ENCODE results near the gene DKK2.
"Not testable (repeated sequence)": the region's sequence is repeated elsewhere in the genome, so short reads cannot be mapped to it uniquely, and the experiment has no call there.

DKK2 gene

DNA sequence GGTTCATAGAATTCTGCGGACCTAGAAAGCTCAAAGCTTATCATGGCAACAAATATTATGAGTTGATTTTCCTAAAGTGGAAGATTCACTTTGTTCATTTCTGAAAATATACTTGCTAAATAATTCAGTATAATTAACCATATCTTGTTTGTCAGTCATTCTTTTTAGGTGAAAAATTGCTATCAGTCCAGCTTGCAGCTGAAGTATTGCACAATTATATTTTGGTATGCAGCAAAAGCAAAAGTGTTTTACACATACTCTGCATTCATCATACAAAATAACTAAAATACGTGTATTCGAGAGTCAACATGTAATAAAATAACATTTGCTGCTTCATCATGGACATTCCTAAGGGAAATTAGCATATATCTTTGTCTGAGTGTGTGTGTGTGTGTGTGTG lies 24.8 kb downstream of the DKK2 start:
- no peak for DNase-seq

DNA sequence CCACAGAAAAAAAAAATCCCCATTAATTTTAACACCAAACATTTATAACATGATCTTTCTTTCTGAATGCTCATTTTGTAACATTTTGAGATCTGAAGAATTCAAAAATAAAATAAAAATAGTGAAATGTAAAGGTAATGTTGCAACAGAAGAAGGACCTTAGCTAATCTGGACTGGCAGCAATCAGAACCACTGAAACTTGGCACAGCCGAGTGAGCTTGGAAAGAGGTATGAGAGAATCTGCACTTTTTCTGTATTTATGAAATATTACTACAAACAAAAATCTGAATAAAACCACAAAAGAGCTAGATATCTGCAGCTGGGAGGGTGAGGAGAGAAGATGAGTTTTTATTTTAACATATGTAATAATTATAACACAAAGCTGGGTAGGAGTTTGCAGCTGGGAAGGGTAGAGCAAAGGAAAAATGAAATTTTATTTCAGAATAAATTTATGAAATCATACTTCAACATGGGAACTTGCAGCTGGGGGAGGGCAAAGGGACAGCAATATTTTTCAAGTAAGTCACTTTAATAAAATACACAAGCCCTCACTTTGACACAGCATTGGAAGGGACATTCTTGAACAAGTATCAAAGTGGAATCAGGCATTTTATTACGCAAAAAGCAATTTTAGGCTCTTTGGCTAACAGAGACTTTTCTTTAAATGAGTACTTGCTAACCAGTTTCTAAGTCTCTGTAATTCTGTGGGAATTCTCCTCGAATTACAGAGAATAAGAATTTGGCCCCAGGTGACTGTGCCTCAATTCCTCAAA lies 26.7 kb downstream of the DKK2 start:
- no peak for DNase-seq

DNA sequence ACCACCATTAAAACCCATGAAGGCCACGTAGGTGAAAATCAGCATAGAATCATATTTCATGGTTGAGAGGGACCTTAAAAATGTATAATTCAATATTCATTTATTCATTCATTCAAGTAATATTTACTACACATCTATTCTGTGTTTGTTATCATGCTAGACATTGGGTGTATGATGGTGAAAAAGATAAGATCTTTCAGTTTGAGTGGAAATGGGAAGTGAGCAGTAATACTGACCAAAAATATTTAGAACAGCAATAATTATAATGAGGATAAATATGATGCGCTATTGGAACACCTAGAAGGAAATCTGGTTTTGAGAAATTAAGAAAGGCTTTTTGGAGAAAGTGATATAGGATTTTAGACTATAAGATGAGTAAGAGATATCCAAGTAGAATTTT lies 28.0 kb downstream of the DKK2 start:
- DNase-seq: no peak

DNA sequence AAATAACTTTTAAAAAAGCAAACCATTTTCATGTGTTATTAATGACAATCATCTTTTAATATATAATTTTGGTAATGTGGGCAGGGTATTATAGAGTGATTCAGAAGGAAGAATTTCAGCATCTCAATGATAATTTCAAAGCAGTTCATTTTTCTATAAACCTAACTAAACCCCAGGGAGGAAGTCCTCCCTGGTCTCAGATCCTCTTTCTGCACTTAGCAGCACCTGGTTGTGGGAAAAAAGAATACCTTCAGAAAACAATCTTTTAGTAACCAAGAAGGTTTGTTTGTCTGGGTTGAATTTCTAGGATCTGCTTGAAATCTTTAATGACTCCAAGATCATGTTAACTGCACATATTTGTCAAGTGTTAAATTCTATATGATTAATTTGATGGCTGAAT lies 29.9 kb downstream of the DKK2 start:
- no peak for DNase-seq

DNA sequence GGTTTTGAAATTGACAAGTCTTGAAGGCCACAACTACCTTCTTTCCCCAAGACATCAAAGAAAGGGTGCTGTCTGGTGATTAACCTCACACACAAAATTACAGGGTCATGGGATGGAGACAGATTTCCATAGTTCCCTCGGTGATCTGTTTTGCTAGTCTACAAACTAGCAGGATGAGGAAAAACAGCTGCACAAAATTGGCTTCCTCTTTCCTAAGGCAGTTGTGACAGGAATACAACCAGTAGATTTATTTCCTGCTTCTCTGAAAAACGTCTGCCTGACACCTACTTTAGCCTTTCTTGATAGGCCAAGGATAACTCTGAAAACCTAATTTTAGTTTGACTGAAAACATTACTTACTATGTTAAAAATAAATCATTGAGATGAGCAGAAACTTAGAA lies 39.6 kb downstream of the DKK2 start:
- DNase-seq: no peak

DNA sequence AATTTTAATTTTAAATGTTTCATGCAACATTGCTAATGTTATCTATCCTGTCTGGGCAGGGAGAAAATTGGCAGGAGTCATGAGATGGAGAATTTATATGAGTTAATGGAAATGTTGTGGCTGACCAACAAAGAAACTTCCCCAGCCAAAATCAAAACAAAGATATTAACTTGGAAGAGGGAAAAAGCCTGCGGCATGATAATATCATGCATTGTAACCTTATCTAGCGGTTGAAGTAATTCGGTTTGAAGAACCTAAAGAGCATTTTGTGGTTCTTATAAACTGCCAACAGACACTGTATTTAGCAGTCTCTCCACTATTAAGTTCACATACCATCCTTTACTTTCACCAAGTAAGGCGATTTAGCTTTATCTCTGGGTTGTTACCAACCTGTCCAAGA lies 42.3 kb downstream of the DKK2 start:
- no peak for DNase-seq

DNA sequence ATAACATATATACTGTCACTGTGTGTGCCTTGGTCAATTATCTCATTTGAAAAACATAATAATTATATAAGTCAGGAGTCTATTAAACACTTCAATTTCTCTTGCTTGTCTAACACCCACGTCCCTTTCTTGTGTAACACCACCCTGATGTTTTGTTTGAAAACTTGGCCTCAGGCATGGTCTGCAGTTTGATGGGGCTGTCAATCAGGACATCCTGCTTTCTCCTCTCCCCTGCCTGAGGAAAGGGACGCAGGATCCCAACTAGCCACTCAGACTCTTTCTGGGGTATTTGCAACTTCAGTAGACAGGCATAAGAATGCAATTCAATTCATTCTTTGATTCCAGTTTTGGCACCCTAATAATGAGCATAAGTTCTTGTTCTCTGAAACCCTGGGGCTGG lies 48.8 kb downstream of the DKK2 start:
- no peak for DNase-seq

DNA sequence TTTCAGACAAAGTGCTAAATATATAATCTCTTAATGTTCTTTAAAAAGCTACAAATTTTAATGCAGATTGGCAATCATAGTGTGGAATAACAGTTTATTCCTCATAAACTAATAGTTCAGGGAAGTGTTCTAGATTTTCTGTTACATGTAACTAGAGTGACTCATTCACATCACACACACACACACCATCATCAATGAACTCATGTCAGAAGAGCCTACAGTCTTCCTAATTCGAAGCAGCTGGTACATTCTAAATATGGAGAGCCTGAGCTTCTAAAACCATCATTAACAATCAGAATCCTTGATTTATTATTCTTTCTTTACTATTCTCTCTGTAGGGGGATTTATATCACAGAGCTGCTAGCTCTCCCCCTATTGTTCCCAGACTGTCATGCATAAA lies 49.6 kb downstream of the DKK2 start:
- no peak for DNase-seq

DNA sequence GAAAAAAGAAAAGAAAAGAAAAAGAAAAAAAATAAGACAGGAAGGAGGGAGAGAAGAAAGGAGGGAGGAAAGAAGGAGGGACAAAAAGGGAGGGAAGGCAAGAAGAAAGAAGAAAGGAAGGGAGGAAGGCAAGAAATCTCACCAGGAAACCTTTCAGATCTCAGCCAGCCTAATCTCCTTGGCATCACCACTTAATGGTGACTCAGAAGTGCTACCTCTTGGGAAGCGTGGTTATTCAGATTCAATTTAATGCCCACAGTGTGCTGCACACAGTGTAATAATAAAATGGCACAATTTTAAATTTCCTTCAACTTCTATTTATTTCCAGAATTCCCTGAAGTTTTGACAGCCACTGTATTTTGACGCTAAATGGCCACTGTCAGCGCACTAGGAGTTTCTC lies 50.3 kb downstream of the DKK2 start:
- DNase-seq: no peak

DNA sequence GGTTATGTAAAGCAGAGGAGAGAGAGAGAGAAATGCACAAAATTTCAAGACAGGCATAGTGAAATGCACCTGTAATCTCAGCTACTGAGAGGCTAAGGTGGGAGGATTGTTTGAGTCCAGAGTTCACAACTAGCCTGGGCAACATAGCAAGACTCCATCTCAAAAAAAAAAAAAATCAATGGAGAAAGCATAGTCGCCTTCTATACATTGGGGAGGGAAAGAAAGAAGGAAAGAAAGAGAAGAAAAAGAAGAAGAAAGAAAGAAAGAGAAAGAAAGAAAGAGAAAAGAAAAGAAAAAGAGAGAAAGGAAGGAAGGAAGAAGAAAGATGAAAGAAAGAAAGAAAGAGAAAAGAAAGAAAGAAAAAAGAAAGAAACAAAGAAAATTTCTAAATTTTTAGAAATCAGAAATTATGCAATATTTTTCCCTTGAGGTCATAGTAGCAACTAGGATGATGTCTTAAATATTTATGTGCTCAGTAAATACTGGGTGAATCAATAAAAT lies 53.4 kb downstream of the DKK2 start:
- DNase-seq: no peak

DNA sequence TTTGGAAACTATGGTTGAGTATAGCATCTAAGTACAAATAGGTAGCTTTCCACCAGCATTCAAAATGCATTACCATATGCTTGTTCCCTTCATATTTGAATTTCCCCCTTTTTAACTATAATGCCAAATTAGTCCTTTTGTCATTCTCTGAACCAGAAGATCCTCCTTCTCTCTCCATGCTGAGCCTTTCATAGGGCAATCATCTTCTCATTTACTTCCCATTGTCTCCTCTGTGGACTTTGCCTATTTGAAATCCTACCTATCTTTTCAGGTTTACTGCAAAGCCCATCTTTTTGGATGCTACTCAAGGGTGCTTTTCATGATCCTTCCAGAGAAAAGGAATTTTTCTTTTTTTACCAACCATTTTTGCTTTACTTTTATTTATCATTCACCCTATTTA lies 54.7 kb downstream of the DKK2 start:
- no peak for DNase-seq

DNA sequence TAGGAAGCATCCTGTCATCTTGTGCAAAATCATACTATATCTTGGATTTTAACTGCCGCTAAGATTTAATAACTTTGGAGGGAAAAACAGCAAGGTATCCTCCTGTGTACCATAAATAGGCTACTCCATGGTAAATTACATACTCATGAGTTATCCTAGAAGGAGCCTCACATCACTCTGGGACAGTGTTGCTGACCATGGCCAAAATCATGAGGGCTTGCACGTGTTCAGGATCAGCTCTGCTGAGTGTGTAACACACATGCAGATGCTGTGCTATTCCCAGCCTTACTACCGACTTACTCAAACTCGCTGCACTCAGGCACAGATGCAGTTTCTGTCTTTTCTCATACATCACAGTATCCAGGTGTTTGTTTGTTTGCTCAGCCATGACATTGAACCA lies 56.6 kb downstream of the DKK2 start:
- no peak for DNase-seq

DNA sequence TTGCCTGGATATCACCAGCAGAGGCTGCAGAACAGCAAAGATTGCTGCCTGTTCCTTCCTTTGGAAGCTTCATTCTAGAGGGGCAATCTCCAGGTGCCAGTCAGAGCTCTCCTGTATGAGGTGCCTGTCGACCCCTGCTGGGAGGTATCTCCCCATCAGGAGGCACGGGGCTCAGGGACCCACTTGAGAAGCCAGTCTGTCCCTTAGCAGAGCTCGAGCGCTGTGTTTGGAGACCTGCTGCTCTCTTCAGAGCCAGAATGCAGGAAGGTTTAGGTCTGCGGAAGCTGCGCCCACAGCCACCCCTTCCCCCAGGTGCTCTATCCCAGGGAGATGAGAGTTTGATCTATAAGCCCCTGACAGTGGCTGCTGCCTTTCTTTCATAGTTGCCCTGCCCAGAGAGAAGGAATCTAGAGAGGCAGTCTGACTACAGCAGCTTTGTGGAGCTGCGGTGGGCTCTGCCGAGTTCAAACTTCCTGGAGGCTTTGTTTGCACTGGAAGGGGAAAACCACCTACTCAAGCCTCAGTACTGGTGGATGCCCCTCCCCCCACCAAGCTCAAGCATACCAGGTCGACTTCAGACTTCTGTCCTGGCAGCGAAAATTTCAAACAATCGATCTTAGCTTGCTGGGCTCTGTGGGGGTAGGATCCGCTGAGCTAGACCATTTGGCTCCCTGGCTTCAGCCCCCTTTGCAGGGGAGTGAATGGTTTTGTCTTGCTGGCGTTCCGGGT lies 57.9 kb downstream of the DKK2 start:
- no peak for DNase-seq

DNA sequence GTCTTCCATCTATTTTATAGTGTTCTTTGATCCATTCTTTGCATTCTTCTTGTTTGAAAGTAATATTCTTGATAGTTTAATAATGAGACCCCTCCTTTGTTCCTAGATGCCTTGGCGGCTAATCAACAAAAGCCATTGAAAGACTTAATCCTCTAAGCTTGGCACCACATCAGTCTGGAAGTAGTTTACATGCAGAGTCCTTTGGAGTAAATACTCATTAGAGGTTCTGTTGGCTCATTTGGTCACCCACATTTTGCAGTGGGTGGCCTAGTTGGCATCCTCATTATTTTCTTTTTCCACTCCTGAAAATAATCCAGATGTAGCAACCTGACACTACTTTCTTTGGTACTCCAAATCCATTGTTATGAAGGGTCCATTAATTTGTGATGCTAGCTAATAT lies 64.5 kb downstream of the DKK2 start:
- no peak for DNase-seq

DNA sequence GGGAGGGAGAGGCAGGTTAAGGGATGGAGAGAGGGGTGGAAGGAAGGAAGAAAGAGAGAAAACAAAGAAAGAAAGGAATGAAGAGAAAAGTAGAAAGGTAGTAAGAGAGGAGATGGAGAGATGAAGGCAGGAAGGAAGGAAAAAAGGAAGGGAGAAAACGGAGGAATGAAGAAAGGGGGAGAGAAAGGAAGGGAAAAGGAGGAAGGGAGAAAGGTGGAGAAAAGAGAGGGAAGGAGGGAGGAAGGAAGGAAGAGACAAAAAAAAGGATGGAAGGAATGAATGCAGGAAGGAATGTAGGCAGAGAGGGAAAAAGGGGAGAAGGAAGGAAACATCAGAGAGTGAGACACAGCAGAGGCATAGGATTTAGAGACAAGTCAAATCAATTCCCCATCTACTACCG lies 68.2 kb downstream of the DKK2 start:
- no peak for DNase-seq

DNA sequence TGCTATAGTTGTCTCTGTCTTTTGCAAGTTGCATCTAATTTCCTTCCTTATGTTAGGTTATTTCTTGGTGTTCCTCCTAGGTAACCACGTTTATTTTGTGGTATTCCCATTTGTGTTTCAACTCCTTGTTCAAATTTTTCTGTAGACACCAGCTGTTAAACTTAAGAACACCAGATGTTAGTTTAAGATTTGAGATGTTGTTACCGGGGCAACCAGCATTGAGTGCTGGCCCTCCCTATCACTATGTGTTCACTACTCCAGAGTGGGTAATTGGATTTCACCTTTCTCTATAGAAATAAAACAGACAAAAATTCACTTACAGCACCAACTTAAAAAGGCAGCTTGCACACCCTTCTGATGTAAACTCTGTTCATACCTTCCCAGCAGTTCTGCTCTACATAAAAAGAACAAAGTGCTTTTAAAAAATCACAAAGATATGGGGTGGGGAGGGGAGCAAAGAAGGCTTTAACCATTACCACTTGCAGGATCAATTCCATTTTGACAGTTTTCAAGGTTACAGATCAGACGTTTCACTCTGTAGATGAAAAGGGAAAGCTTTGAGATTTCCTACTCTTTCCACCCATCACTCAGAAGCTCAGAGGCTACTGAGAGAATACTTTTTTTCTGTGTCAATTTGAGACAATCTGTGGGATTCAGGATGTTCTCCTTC lies 82.9 kb downstream of the DKK2 start:
- no peak for DNase-seq

DNA sequence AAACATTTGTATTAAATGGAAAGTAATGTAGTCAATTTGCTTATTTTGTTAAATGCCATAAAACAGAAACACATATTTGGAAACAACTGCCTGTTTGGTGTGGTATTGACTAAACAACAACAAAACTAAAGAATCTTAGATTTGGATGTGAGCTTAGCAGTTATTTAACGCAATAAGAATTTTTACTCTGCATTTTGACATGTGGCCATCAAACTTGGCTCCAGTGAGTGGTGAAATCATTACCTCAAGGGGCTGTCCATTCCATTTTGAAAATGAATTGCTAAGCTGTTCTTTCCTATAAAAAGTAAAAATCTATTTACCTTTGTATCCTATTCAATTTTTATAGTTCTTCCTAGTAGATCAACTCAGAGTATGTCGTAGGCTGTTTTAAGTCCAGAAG lies 84.2 kb downstream of the DKK2 start:
- DNase-seq: no peak

DNA sequence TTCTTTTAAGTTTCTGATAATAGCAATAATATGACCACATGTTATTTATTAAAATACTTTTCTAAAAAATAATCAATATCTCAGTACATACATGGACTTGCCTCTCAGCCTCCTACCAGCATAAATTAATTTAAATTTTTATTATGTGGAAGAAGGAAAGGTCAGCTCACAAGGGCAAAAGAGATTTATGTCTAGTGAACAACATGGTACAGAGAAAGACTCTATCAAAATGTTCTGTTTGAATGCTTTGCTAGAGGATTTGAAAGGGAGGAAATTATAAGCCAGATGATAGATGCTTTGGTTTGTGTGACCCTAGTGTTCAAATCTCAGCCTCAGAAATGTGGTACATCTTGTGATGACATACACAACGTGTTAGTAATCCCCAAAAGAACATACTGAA lies 94.3 kb downstream of the DKK2 start:
- no peak for DNase-seq

DNA sequence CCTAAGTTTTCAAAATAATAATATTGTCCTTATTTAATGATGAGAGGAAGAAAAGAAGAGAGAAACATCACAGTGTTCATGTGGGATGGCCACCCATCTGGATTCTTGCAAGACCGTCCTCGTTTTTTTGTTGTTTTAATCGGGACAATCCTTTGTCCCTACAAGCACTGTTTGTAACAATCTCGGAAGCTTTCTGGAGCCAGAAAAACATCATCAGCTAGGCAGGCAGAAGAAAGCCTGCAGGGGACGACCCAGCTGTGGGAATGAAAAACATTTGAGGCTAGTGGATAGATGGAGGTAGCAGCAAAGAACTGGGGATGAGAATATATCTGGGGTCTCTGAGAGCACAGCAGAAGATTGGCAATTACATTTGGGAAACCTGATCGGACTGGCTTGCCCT lies 105.6 kb downstream of the DKK2 start:
- DNase-seq: no peak

DNA sequence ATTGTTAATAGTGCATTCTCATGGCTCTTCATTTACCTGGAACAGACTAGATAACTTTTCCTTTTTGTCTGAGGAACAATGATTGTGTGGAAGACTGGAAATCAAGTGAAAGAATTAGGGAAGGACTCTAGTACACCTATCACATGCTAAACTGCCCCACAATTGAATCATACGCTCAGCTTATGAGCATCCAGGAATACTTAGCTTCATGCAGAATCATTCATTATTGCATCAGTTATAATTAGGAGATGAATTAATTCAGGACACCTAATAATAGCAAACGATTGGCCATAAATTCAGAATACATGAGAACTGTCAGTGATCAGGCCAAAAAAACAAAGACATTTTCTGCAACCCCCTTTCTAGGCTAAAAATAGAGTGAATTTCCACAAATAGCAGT lies 106.9 kb downstream of the DKK2 start:
- DNase-seq: no peak

DNA sequence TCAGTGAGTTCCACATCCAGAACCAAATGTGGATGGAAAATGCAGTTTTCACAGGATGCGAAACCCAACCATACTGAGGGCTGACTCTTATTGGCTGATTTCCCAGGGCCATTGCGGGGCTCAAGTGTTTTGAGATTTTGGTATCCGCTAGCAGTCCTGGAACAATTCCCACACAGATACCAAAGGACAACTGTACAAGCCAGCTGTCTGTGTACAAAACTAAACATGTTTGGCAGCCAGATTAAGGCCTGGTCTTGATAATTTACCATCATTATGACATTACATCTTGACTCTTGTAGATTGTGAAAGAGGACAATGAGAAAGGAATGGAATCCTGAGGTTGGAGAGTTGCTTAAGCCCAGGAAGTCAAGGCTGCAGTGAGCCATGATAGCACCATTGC lies 121.9 kb downstream of the DKK2 start:
- DNase-seq: no peak

DNA sequence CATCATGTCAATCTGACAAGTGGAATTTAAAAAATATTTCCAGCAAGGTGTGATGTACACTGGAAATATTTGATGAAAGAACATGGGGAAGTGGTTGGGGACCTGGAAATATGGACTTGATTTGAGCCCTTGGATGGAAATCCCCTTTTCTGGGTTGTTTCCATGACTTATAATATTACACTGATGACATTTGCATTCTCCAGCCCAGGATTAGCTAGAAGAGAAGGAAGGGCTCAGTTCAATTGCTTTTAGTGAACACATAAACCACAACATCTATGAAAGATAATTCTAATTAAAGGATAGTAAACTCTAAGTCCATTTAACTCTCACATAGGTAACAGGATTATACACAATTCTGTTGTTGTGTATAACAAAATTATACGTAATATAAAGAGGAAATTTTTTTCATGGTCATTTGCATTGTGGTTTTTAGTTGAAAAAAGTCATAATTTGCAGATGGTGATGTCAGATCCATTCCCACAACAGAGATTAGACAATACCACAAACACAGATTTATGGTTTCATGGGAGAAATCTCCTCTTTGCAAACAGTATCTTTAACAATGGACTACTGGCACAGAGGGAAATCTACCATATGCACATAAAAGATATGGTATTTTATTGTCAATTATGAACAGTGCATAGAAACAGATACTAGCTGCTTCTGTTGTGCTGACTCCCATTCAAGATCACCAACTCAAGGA lies 126.5 kb downstream of the DKK2 start:
- DNase-seq: no peak

DNA sequence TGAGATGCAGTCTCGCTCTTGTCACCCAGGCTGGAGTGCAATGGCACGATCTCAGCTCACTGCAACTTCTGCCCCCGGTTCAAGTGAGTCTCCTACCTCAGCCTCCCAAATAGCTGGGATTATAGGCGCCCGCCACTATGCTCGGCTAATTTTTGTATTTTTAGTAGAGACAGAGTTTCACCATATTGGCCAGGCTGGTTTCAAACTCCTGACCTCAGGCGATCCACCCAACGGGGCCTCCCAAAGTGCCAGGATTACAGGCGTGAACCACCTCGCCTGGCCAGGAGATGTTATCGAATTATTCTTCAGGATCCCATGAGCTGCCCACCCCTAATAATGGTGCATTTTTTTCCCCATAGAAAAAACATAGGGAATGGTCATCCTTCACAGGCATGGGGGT lies 128.1 kb downstream of the DKK2 start:
- DNase-seq: not testable (repeated sequence)

Measured in T1000 (cell line).